Esophagus muscularis mucosa (tissue), 4 donors: ENCODE results near the gene GPRIN1. TPM values are rescaled to one million over a fixed set of nuclear protein-coding genes. Genes with fewer than 3 reads are reported as not detected.
"Not testable (repeated sequence)": the region's sequence is repeated elsewhere in the genome, so short reads cannot be mapped to it uniquely, and the experiment has no call there.

Experiments
- DNase-seq: peaks from one replicate; pipeline ENCODE4 v3.0.0-alpha.2; 2017; ENCODE audit errors: extremely low spot score
- H3K27ac ChIP-seq, 4 donors: fragments of 200-600 bp; sonication (generic); replicated peaks in 1 of 4; 1 replicate in 3 of 4; 2 replicates in 1 of 4; pipeline ENCODE4 v1.5.1; 2016 to 2019; ENCODE audit warnings: mild to moderate bottlenecking in 1 of 4
- H3K27me3 ChIP-seq, 4 donors: fragments of 200-600 bp; sonication (generic); one replicate each; pipeline versions ENCODE4 v1.5.1 to v1.6.0; 2016 to 2019
- H3K36me3 ChIP-seq, 4 donors: fragments of 200-600 bp; sonication (generic); one replicate each; pipeline ENCODE4 v1.5.1; 2016 to 2019
- H3K4me1 ChIP-seq, 4 donors: fragments of 200-600 bp; sonication (generic); one replicate each; pipeline ENCODE4 v1.5.1; 2016 to 2019
- H3K4me3 ChIP-seq, 4 donors: fragments of 200-600 bp; sonication (generic); 1 replicate in 2 of 4; 2 replicates in 2 of 4; pipeline ENCODE4 v1.5.1; 2016 to 2019; ENCODE audit warnings: mild to moderate bottlenecking in 4 of 4, moderate library complexity in 1 of 4
- H3K9me3 ChIP-seq, 4 donors: fragments of 200-600 bp; sonication (generic); 1 replicate in 3 of 4; 2 replicates in 1 of 4; pipeline ENCODE4 v1.5.1; 2016 to 2019
- CTCF ChIP-seq, 3 experiments: fragments of 200-600 bp in 2 of 3; fragments of 450-650 bp in 1 of 3; sonication (generic) in 2 of 3; IDR thresholded peaks; one replicate each; pipeline ENCODE4 v1.5.1; 2017 to 2019; ENCODE audit warnings: antibody characterized with exemption in 3 of 3, mild to moderate bottlenecking in 2 of 3, moderate library complexity in 1 of 3
- EP300 ChIP-seq: sonication (generic); formaldehyde crosslinking; IDR thresholded peaks from one replicate; pipeline ENCODE4 v1.6.1; 2017; ENCODE audit warnings: antibody characterized with exemption
- POLR2A ChIP-seq: fragments of 450-650 bp; IDR thresholded peaks from one replicate; pipeline ENCODE4 v1.6.1; 2017; ENCODE audit warnings: antibody characterized with exemption, moderate library complexity, mild to moderate bottlenecking, low read depth
- POLR2AphosphoS5 ChIP-seq, 2 donors: sonication (generic); formaldehyde crosslinking; IDR thresholded peaks; one replicate each; pipeline ENCODE4 v1.6.1; 2017; ENCODE audit warnings: antibody characterized with exemption in 2 of 2
- WGBS: methylation state at CpG from one replicate; pipeline ENCODE4 v1.1.5; 2018; 5-methylcytosine and 5-hydroxymethylcytosine counted together
- intact Hi-C: fragments of 100-400 bp; cut with DNase I; formaldehyde crosslinking; loops from one replicate; pipeline ENCODE4 v1.15.1; 2023
- total RNA-seq, 4 donors: library from RNA; depleted of rRNA; stranded (reverse); fragments of >200 nt; gene quantifications; one replicate each; pipeline versions ENCODE4 v1.1.0 to v1.2.1, GENCODE V29; 2016

GPRIN1 gene
- total RNA-seq, 4 donors from 2014 or later, result 0.42 to 1.0 (median 0.95) TPM

- 85% methylated on average over 7 of the region's 8 CpGs for WGBS
- H3K27ac ChIP-seq, result no peak overlapping the region
- intact Hi-C loops, result no loop called here
- H3K27me3 ChIP-seq, result peaks cover 0 to 62% (median 0%) of the 10 kb centered on the region in 4 donors
- H3K4me3 ChIP-seq, result no peak overlapping the region
- H3K4me1 ChIP-seq, result peaks cover 4 to 17% (median 12%) of the 10 kb centered on the region in 4 donors
- TF ChIP-seq CTCF (IDR thresholded peaks at IDR 0.05) (no peak), POLR2AphosphoS5 (IDR thresholded peaks at IDR 0.05) (no peak), POLR2A (no peak), EP300 (no peak)
- no peak for DNase-seq
- no peaks in the 10 kb centered on the region for H3K36me3 ChIP-seq
- no peaks in the 10 kb centered on the region for H3K9me3 ChIP-seq
These were observed 15.4 kb downstream of the GPRIN1 start for GRCh38 chr5:176594554-176594953.

DNA sequence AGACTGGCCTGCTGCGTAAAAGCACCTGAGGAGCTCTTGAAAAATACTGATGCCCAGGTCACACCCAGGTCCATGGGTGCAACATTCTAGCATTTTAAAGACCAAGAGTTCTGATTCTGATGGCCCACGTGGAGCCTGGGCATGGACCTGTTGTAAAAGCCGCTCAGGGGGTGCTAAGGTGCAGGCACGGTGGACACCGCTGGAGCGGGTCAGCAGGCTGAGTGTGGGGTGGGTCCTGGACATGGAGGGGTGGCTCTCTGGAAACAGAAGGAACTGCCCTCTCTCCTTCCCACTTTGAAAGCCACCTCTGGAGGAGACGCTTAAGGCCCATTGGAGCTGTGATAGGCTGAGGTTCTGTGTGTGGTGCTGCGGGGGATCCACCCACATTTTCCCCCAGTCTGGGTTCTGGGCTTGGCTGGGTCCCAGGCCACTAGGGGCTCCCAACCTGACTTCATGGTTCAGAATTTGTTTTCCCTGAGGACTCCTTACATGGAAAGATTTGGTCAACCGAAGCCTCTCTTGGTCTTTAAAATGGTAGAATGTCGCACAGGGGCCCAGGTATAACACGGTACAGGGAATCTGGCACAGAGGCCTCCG lies 16.6 kb downstream of the GPRIN1 start:
- Histone ChIP-seq H3K4me3 (no peak overlapping the region), H3K27ac (no peak overlapping the region), H3K9me3 (no peaks in the 10 kb centered on the region), H3K36me3 (no peaks in the 10 kb centered on the region), H3K4me1 (peaks cover 4 to 17% (median 12%) of the 10 kb centered on the region in 4 donors), H3K27me3 (peaks cover 0 to 53% (median 0%) of the 10 kb centered on the region in 4 donors)
- 85% methylated on average over 10 of the region's 12 CpGs for WGBS
- TF ChIP-seq POLR2AphosphoS5 (IDR thresholded peaks at IDR 0.05) (no peak), CTCF (IDR thresholded peaks at IDR 0.05) (no peak), POLR2A (no peak), EP300 (no peak)
- no peak for DNase-seq
- intact Hi-C loops, result no loop called here

- WGBS, result 93% methylated on average over 3 of the region's 3 CpGs
- intact Hi-C loops, result no loop called here
These were observed 17.4 kb downstream of the GPRIN1 start for GRCh38 chr5:176592573-176592972.

DNA sequence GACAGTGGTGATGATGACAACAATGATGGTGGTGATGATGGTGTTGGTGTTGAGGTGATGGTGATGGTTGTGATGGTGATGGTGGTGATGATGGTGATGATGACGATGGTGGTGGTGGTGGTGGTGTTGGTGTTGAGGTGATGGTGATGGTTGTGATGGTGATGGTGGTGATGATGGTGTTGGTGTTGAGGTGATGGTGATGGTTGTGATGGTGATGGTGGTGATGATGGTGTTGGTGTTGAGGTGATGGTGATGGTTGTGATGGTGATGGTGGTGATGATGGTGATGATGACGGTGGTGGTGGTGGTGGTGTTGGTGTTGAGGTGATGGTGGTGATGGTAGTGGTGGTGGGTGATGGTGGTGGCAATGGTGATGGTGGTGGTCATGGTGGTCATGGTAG lies 18.3 kb downstream of the GPRIN1 start:
- H3K27ac ChIP-seq, H3K4me3 ChIP-seq, H3K36me3 ChIP-seq, H3K4me1 ChIP-seq, intact Hi-C loops, DNase-seq, H3K9me3 ChIP-seq: not testable (repeated sequence)
- peaks cover 0 to 38% (median 0%) of the 10 kb centered on the region in 4 donors for H3K27me3 ChIP-seq
- 56% methylated on average over 2 of the region's 2 CpGs for WGBS

More at GRCh38 chr5:176592573-176592972, 17.4 kb downstream of the GPRIN1 start:
- peaks cover 0 to 46% (median 0%) of the 10 kb centered on the region in 4 donors for H3K27me3 ChIP-seq
- DNase-seq, result no peak
- no peak overlapping the region for H3K27ac ChIP-seq
- peaks cover 4 to 15% (median 12%) of the 10 kb centered on the region in 4 donors for H3K4me1 ChIP-seq
- TF ChIP-seq EP300, result no peak
- TF ChIP-seq POLR2A, result no peak
- no peaks in the 10 kb centered on the region for H3K36me3 ChIP-seq
- H3K4me3 ChIP-seq, result no peak overlapping the region
- no peaks in the 10 kb centered on the region for H3K9me3 ChIP-seq

- H3K27ac ChIP-seq, result no peak overlapping the region
- H3K4me1 ChIP-seq, result no peaks in the 10 kb centered on the region
- WGBS, result 86% methylated on average over 15 of the region's 17 CpGs
- no peak overlapping the region for H3K4me3 ChIP-seq
- DNase-seq, result no peak
- peaks cover 0 to 15% (median 9%) of the 10 kb centered on the region in 4 donors for H3K9me3 ChIP-seq
- intact Hi-C loops, result no loop called here
- H3K36me3 ChIP-seq, result no peaks in the 10 kb centered on the region
- H3K27me3 ChIP-seq, result peaks cover 0 to 26% (median 0%) of the 10 kb centered on the region in 4 donors
- TF ChIP-seq POLR2AphosphoS5 (IDR thresholded peaks at IDR 0.05) (no peak), EP300 (no peak), POLR2A (no peak), CTCF (IDR thresholded peaks at IDR 0.05) (no peak)
These were observed 19.8 kb downstream of the GPRIN1 start for GRCh38 chr5:176590035-176590717.
